Middle frontal gyrus (tissue), 1 donor: Measurements from ENCODE around the gene ZCCHC9.
"Not testable (repeated sequence)": the region's sequence is repeated elsewhere in the genome, so short reads cannot be mapped to it uniquely, and the experiment has no call there.

Source experiments
- DNase-seq: peaks from one replicate; pipeline ENCODE4 v3.0.0-alpha.2; 2015; ENCODE audit warnings: low spot score; ENCODE audit errors: extremely low spot score

The ZCCHC9 gene

GRCh38 chr5:81305785-81306184 is 4.4 kb downstream of the ZCCHC9 start:
- DNase-seq = no peak

- DNase-seq = no peak
These were observed 7.4 kb downstream of the ZCCHC9 start for GRCh38 chr5:81308836-81309235.

- DNase-seq = no peak
These were observed 9.1 kb downstream of the ZCCHC9 start for GRCh38 chr5:81310402-81311063.

- no peak for DNase-seq
These were observed 11.9 kb downstream of the ZCCHC9 start for GRCh38 chr5:81313278-81313677.

GRCh38 chr5:81313686-81314085 is 12.3 kb downstream of the ZCCHC9 start:
- DNase-seq = no peak

GRCh38 chr5:81314581-81314980 is 13.2 kb downstream of the ZCCHC9 start:
- no peak for DNase-seq

GRCh38 chr5:81315336-81315735 is 13.9 kb downstream of the ZCCHC9 start:
- no peak for DNase-seq

GRCh38 chr5:81315830-81316229 is 14.4 kb downstream of the ZCCHC9 start:
- DNase-seq = no peak

GRCh38 chr5:81316571-81316970 is 15.2 kb downstream of the ZCCHC9 start:
- no peak for DNase-seq

- no peak for DNase-seq
These were observed 16.1 kb downstream of the ZCCHC9 start for GRCh38 chr5:81317536-81317935.

GRCh38 chr5:81326554-81326953 is 25.2 kb downstream of the ZCCHC9 start:
- no peak for DNase-seq

- no peak for DNase-seq
These were observed 33.1 kb downstream of the ZCCHC9 start for GRCh38 chr5:81334304-81335061.

- no peak for DNase-seq
These were observed 34.6 kb downstream of the ZCCHC9 start for GRCh38 chr5:81335946-81336345.

GRCh38 chr5:81336556-81336955 is 35.2 kb downstream of the ZCCHC9 start:
- DNase-seq = no peak

- no peak for DNase-seq
These were observed 36.4 kb downstream of the ZCCHC9 start for GRCh38 chr5:81337803-81338202.

GRCh38 chr5:81338213-81338612 is 36.8 kb downstream of the ZCCHC9 start:
- DNase-seq = not testable (repeated sequence)

- DNase-seq = no peak
These were observed 43.3 kb downstream of the ZCCHC9 start for GRCh38 chr5:81344736-81345135.

GRCh38 chr5:81345411-81346003 is 44.1 kb downstream of the ZCCHC9 start:
- DNase-seq = no peak

- DNase-seq = no peak
These were observed 47.8 kb downstream of the ZCCHC9 start for GRCh38 chr5:81349161-81349560.

GRCh38 chr5:81350507-81350906 is 49.1 kb downstream of the ZCCHC9 start:
- no peak for DNase-seq

GRCh38 chr5:81353189-81353588 is 51.8 kb downstream of the ZCCHC9 start:
- no peak for DNase-seq

- no peak for DNase-seq
These were observed 52.7 kb downstream of the ZCCHC9 start for GRCh38 chr5:81354093-81354492.
